HepG2 (cell line): ENCODE measurements around the gene ADPRS. TPM values are rescaled to one million over a fixed set of nuclear protein-coding genes. Genes with fewer than 3 reads are reported as not detected.

Experiments
- AFF4 ChIP-seq: sonication (generic); formaldehyde crosslinking; IDR thresholded peaks from 2 replicates; pipeline ENCODE4 v1.4.0; 2020; ENCODE audit warnings: missing genetic modification reagents
- ARID5B ChIP-seq: IDR thresholded peaks from 2 replicates; pipeline ENCODE4 v1.4.0; 2020; ENCODE audit warnings: mild to moderate bottlenecking, missing genetic modification reagents
- MBNL3 ChIP-seq: fragments of 250-450 bp; sonication (Bioruptor Pico); conservative IDR thresholded peaks from 2 replicates; pipeline ENCODE4 v1.8.0; 2022; ENCODE audit warnings: mild to moderate bottlenecking, inconsistent platforms
- RBM39 ChIP-seq: fragments of 200-400 bp; formaldehyde crosslinking; IDR thresholded peaks from one replicate; pipeline ENCODE4 v1.6.1; 2018; ENCODE audit warnings: antibody characterized with exemption, mild to moderate bottlenecking, low read depth, low read length; ENCODE audit not compliant: poor library complexity, severe bottlenecking
- TFDP2 ChIP-seq: sonication (generic); formaldehyde crosslinking; IDR thresholded peaks from 2 replicates; pipeline ENCODE4 v1.4.0; 2020; ENCODE audit warnings: missing genetic modification reagents
- TOPORS ChIP-seq: sonication (generic); formaldehyde crosslinking; IDR thresholded peaks from 2 replicates; pipeline ENCODE4 v1.8.0; 2023; ENCODE audit warnings: mild to moderate bottlenecking, missing genetic modification reagents
- ZBTB42 ChIP-seq: sonication (generic); formaldehyde crosslinking; IDR thresholded peaks from 2 replicates; pipeline ENCODE4 v1.5.0; 2020; ENCODE audit warnings: mild to moderate bottlenecking, missing genetic modification reagents
- ZFP36L1 ChIP-seq: sonication (generic); formaldehyde crosslinking; IDR thresholded peaks from 2 replicates; pipeline ENCODE4 v1.8.0; 2022; ENCODE audit warnings: mild to moderate bottlenecking, missing genetic modification reagents, moderate library complexity
- ZFP41 ChIP-seq: sonication (generic); formaldehyde crosslinking; IDR thresholded peaks from 2 replicates; pipeline ENCODE4 v1.4.0; 2020; ENCODE audit warnings: mild to moderate bottlenecking, missing genetic modification reagents, borderline replicate concordance
- ZNF558 ChIP-seq: sonication (generic); formaldehyde crosslinking; IDR thresholded peaks from 2 replicates; pipeline ENCODE4 v1.9.0; 2022; ENCODE audit warnings: mild to moderate bottlenecking, missing genetic modification reagents, borderline replicate concordance
- ZNF605 ChIP-seq: sonication (generic); formaldehyde crosslinking; IDR thresholded peaks from 2 replicates; pipeline ENCODE4 v1.8.0; 2022; ENCODE audit warnings: mild to moderate bottlenecking, missing genetic modification reagents
- polyA plus RNA-seq, 8 experiments: library from polyadenylated mRNA; depleted of rRNA in 3 of 8; stranded (reverse) in 7 of 8; unstranded in 1 of 8; fragments of >200 nt; fragmentation: Illumina TruSeq in 4 of 8; extraction: Trizol in 4 of 8; gene quantifications; 2 replicates each; pipeline versions ENCODE4 v1.2.1 to v1.2.3, GENCODE V29; 2011 to 2016; ENCODE audit warnings: low read depth in 4 of 8, missing spikeins in 1 of 8, mixed read lengths in 1 of 8; ENCODE audit not compliant: insufficient read depth in 1 of 8
- total RNA-seq, 5 experiments: library from RNA; depleted of rRNA; stranded (reverse); fragments of >200 nt; fragmentation: Illumina TruSeq; extraction: Trizol; gene quantifications; 2 replicates each; pipeline ENCODE4 v1.2.3, GENCODE V29; 2016; ENCODE audit warnings: low read depth in 1 of 5
- TF ChIP-seq, protein P1 (sequence below), 2 experiments: sonication (generic) in 1 of 2; formaldehyde crosslinking in 1 of 2; IDR thresholded peaks; 2 replicates each; pipeline versions ENCODE4 v1.5.1 to v1.6.1; 2011 to 2020; ENCODE audit warnings: borderline replicate concordance in 1 of 2, low read depth in 1 of 2, low read length in 1 of 2, mild to moderate bottlenecking in 1 of 2, missing genetic modification reagents in 1 of 2, moderate library complexity in 1 of 2
- TF ChIP-seq, protein P2 (sequence below): sonication (generic); formaldehyde crosslinking; IDR thresholded peaks from 2 replicates; pipeline ENCODE4 v1.4.0; 2020; ENCODE audit warnings: mild to moderate bottlenecking, missing genetic modification reagents
- TF ChIP-seq, protein P3 (sequence below): sonication (generic); formaldehyde crosslinking; IDR thresholded peaks from 2 replicates; pipeline ENCODE4 v1.4.0; 2020; ENCODE audit warnings: missing genetic modification reagents

ADPRS gene
- total and polyA plus RNA-seq, 2 of the 13 experiments (the other 11 are each of a cell fraction or from before 2014, with no cell fraction given), result 30.6 to 36.4 TPM

DNA sequence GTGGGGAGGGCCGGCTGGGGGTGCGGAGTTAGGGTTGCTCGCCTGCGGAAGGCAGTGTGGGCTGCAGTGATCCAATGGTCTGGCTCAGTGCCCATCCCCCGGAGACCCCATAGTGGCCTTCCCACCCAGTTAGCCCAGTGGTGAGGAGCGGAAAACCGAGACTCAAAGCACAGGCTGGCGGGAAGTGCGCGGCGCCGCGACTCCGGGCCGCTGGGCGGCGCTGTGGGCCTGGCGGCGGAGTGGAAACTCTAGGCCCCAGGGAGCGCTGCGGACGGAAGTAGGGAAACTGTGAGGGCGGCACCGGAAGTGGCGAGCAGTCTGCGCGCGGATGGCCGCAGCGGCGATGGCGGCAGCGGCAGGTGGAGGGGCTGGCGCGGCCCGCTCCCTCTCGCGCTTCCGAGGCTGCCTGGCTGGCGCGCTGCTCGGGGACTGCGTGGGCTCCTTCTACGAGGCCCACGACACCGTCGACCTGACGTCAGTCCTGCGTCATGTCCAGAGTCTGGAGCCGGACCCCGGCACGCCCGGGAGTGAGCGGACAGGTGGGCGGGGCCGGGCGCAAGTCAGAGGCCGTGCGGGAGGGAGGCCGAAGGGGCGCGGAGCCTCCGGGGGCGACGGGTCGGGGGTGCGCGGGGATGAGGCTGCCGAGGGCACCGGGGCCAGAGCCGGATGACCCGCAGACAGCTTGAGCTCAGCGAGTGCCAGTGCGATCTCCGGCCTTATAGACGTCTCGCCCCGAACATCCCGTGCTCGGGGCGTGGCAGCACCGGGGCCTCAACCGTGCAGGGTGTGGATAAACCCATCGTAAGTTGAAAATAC lies at the start of gene ADPRS (continued):
- peak; percentile 73 for TF ChIP-seq ARID5B (CRISPR knock-in tag)
- TF ChIP-seq, protein P1, sequence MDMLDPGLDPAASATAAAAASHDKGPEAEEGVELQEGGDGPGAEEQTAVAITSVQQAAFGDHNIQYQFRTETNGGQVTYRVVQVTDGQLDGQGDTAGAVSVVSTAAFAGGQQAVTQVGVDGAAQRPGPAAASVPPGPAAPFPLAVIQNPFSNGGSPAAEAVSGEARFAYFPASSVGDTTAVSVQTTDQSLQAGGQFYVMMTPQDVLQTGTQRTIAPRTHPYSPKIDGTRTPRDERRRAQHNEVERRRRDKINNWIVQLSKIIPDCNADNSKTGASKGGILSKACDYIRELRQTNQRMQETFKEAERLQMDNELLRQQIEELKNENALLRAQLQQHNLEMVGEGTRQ (IDR thresholded peaks at IDR 0.05; ENCODE audit: low read depth, low read length), result no peak
- TF ChIP-seq, protein P1 (CRISPR knock-in tag; IDR thresholded peaks at IDR 0.05; ENCODE audit: borderline replicate concordance), result no peak; the same call in 1 of the 2 replicates
- peak; percentile 57; the same call in 1 of the 2 replicates for TF ChIP-seq ZNF605 (CRISPR knock-in tag)
- TF ChIP-seq TFDP2 (CRISPR knock-in tag), result peak; percentile 89
- TF ChIP-seq AFF4, result no peak
- TF ChIP-seq, protein P2, sequence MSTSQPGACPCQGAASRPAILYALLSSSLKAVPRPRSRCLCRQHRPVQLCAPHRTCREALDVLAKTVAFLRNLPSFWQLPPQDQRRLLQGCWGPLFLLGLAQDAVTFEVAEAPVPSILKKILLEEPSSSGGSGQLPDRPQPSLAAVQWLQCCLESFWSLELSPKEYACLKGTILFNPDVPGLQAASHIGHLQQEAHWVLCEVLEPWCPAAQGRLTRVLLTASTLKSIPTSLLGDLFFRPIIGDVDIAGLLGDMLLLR, result peak; percentile 66; the same call in 1 of the 2 replicates
- 0 out of 2 replicates have a peak, but pooled peaks have one; percentile 22 for TF ChIP-seq ZFP36L1 (CRISPR knock-in tag)
- TF ChIP-seq ZFP41 (CRISPR knock-in tag), result peak; percentile 92; the same call in 1 of the 2 replicates
- TF ChIP-seq TOPORS, result no peak
- TF ChIP-seq MBNL3, result no peak
- TF ChIP-seq, protein P3, sequence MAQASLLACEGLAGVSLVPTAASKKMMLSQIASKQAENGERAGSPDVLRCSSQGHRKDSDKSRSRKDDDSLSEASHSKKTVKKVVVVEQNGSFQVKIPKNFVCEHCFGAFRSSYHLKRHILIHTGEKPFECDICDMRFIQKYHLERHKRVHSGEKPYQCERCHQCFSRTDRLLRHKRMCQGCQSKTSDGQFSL (CRISPR knock-in tag), result peak; percentile 85
- TF ChIP-seq ZNF558 (CRISPR knock-in tag), result peak; percentile 57; the same call in 1 of the 2 replicates
- peak; percentile 89 for TF ChIP-seq RBM39
- TF ChIP-seq ZBTB42, result 0 out of 2 replicates have a peak, but pooled peaks have one; percentile 17
